ENCODE measurements around the gene JAZF1. TPM values are rescaled to one million over a fixed set of nuclear protein-coding genes. Genes with fewer than 3 reads are reported as not detected.

JAZF1 gene
- total RNA-seq, 1 experiment from 2014 or later: 3.4 TPM

GRCh38 chr7:27866828-27867672 lies 313.5 kb downstream of the JAZF1 start:
- H3K9ac ChIP-seq (ENCODE audit: low read length): no peak overlapping the region
- DNase-seq (ENCODE audit: low read depth, low spot score) (no peak), ATAC-seq (no peak)
- H3K27me3 ChIP-seq (ENCODE audit: insufficient read depth, low read length): no peaks in the 10 kb centered on the region
- POLR2A ChIA-PET: no interaction called here
- intact Hi-C loops (cut with micrococcal nuclease): no loop called here
- H4K20me1 ChIP-seq (ENCODE audit: insufficient read depth): no peaks in the 10 kb centered on the region
- no peaks in the 10 kb centered on the region for H3K9me3 ChIP-seq (ENCODE audit: control insufficient read depth in 1 of 2, insufficient read depth in 1 of 2, low read depth in 1 of 2, low read length in 2 of 2)
- H3K36me3 ChIP-seq (ENCODE audit: control insufficient read depth in 1 of 2, insufficient read depth in 2 of 2, low read length in 2 of 2): no peaks in the 10 kb centered on the region
- TF ChIP-seq FOSL1 (IDR thresholded peaks at IDR 0.05; ENCODE audit: low read depth): no peak
- TF ChIP-seq SP1 (IDR thresholded peaks at IDR 0.05; ENCODE audit: low read depth): no peak
- TF ChIP-seq YY1 (IDR thresholded peaks at IDR 0.05; ENCODE audit: extremely low read depth, insufficient replicate concordance, low read depth, low read length): no peak
- TF ChIP-seq ELF1 (IDR thresholded peaks at IDR 0.05; ENCODE audit: borderline replicate concordance, low read depth): no peak
- TF ChIP-seq ZBTB33 (IDR thresholded peaks at IDR 0.05; ENCODE audit: extremely low read depth, insufficient replicate concordance, low read length): no peak
- no peak for TF ChIP-seq CEBPB (IDR thresholded peaks at IDR 0.05; ENCODE audit: low read depth)
- no peak for TF ChIP-seq ATF3 (IDR thresholded peaks at IDR 0.05)
- TF ChIP-seq ZFX (IDR thresholded peaks at IDR 0.05): no peak
- no peak for TF ChIP-seq RAD21 (IDR thresholded peaks at IDR 0.05; ENCODE audit: low read depth)
- no peak for TF ChIP-seq ZNF274 (IDR thresholded peaks at IDR 0.05; ENCODE audit: low read depth, low read length)
- TF ChIP-seq TCF7L2 (IDR thresholded peaks at IDR 0.05; ENCODE audit: borderline replicate concordance, extremely low read depth, insufficient read depth, insufficient read length): no peak
- no peak for TF ChIP-seq MAX (IDR thresholded peaks at IDR 0.05)
- no peak for TF ChIP-seq SIN3A (IDR thresholded peaks at IDR 0.05; ENCODE audit: low read depth)
- no peak for TF ChIP-seq CTCF (IDR thresholded peaks at IDR 0.05 in 2 of 3, conservative IDR thresholded peaks at IDR 0.05 in 1 of 3; ENCODE audit: borderline replicate concordance in 1 of 3, insufficient read depth in 1 of 3, low read depth in 2 of 3, low read length in 2 of 3)
- no peak for TF ChIP-seq EZH2 (IDR thresholded peaks at IDR 0.05)
- no peak for TF ChIP-seq REST (IDR thresholded peaks at IDR 0.05; ENCODE audit: low read depth)
- no peak overlapping the region for H3K27ac ChIP-seq (ENCODE audit: low read depth, low read length)
- no peak overlapping the region for H2AFZ ChIP-seq (ENCODE audit: low read depth, low read length, poor library complexity, severe bottlenecking)
- BruUV-seq (replicated peaks): no TSS peak
- H3K4me3 ChIP-seq (replicated peaks in 1 of 2; ENCODE audit: low read depth in 1 of 2, low read length in 2 of 2): no peak overlapping the region
- CTCF ChIA-PET: no interaction called here
- no peaks in the 10 kb centered on the region for H3K9me2 ChIP-seq (ENCODE audit: insufficient read depth)
- no peak overlapping the region for H3K4me2 ChIP-seq (ENCODE audit: low read length)
- H3K79me2 ChIP-seq (ENCODE audit: insufficient read depth, low read length): no peaks in the 10 kb centered on the region
- RAD21 ChIA-PET (ENCODE audit: low non-redundant PET in 1 of 2, low total read pairs in 2 of 2, uncharacterized antibody in 2 of 2, unreplicated experiment in 2 of 2): no interaction called here
- H3K4me1 ChIP-seq (ENCODE audit: control insufficient read depth in 1 of 2, insufficient read depth in 2 of 2, low read length in 2 of 2): no peaks in the 10 kb centered on the region
